ENCODE measurements around the gene PDZRN4.

GRCh38 chr12:41302979-41303403 lies 114.9 kb downstream of the PDZRN4 start:
- no peak for TF ChIP-seq CTCF (IDR thresholded peaks at IDR 0.05; ENCODE audit: insufficient read depth, low read length)
- no peak for TF ChIP-seq POLR2AphosphoS5 (IDR thresholded peaks at IDR 0.05; ENCODE audit: low read depth)
- TF ChIP-seq REST (IDR thresholded peaks at IDR 0.05; ENCODE audit: insufficient replicate concordance, low read depth) = no peak
- no peak for TF ChIP-seq GABPA (IDR thresholded peaks at IDR 0.05; ENCODE audit: low read depth)
- no peak for TF ChIP-seq SPI1 (IDR thresholded peaks at IDR 0.05; ENCODE audit: borderline replicate concordance, low read depth)
